GM19351 (cell line): ENCODE data around the gene LAMA1.

Experiments used
- ATAC-seq: cut with Tn5 transposase; IDR thresholded peaks from one replicate; pipeline ENCODE4 v1.9.1; 2021; ENCODE audit warnings: mild to moderate bottlenecking, moderate library complexity; ENCODE audit not compliant: unreplicated experiment

LAMA1 gene

GRCh38 chr18:7116001-7116730 lies 1.4 kb downstream of the LAMA1 start:
- no peak for ATAC-seq

- ATAC-seq, result no peak
Observed at GRCh38 chr18:7112936-7113335, 4.7 kb downstream of the LAMA1 start.

GRCh38 chr18:7111134-7111533 lies 6.5 kb downstream of the LAMA1 start:
- ATAC-seq, result no peak

DNA sequence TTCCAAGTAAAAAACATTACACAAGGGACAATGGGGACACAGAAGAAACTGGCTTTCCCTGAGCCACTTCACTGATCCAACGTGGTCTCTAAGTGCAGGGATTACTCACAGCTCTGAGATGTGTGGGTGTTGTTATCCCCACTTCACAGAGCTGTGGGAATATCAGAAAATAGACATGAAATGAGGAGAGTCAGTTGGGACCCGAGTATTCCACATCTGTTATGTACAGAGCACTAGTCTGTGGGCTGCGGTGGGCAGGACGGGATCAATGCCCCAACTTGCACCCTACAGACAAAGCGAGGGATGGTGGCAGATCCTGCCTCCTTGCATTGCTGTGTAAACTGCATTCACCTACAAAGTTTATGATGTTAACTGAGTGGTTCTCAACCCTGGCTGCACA lies 11.7 kb downstream of the LAMA1 start:
- no peak for ATAC-seq

GRCh38 chr18:7105268-7105667 lies 12.3 kb downstream of the LAMA1 start:
- ATAC-seq, result no peak

- no peak for ATAC-seq
Observed at GRCh38 chr18:7104649-7105048, 12.9 kb downstream of the LAMA1 start.

DNA sequence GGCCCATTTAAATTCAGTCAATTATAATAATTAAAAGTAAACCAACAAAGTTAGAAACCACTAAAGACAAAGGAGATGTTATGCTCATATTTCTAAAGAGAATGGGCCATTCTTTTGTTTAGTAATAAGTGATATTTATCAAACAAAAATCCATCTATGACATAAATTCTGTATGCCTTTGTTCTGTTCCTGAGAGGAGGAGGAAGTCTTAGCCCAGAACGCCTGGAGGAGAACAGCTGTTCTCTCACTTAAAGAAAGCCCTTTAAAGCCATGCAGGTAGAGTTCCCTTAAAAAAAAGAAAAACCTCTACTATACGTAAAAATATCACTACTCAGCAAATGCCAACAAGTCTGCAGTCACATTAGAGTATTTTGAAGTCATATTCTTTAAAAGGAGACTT lies 15.5 kb downstream of the LAMA1 start:
- no peak for ATAC-seq

DNA sequence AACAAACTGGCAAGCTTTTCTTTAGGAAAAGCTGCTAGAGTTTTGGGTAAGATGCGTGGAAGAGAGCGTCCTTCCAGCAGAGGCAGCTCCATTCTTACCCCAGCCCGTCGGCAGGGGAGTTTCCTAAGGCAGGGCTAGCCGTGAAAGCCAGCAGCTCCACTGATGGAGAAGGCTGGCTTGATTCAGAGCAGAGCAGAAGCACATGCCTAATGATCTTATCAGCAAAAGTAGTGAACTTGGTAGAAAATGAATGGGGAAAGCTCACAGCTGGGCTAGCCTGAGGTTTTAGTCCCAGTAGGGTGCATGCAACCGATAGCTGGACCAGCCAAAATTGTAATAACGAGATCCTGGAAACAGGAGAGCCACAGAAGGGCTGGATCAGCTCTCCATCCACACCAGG lies 20.8 kb downstream of the LAMA1 start:
- no peak for ATAC-seq

GRCh38 chr18:7094427-7094826 lies 23.2 kb downstream of the LAMA1 start:
- ATAC-seq, result no peak

GRCh38 chr18:7090771-7091170 lies 26.8 kb downstream of the LAMA1 start:
- ATAC-seq, result no peak

- ATAC-seq, result no peak
Observed at GRCh38 chr18:7089369-7089768, 28.2 kb downstream of the LAMA1 start.

DNA sequence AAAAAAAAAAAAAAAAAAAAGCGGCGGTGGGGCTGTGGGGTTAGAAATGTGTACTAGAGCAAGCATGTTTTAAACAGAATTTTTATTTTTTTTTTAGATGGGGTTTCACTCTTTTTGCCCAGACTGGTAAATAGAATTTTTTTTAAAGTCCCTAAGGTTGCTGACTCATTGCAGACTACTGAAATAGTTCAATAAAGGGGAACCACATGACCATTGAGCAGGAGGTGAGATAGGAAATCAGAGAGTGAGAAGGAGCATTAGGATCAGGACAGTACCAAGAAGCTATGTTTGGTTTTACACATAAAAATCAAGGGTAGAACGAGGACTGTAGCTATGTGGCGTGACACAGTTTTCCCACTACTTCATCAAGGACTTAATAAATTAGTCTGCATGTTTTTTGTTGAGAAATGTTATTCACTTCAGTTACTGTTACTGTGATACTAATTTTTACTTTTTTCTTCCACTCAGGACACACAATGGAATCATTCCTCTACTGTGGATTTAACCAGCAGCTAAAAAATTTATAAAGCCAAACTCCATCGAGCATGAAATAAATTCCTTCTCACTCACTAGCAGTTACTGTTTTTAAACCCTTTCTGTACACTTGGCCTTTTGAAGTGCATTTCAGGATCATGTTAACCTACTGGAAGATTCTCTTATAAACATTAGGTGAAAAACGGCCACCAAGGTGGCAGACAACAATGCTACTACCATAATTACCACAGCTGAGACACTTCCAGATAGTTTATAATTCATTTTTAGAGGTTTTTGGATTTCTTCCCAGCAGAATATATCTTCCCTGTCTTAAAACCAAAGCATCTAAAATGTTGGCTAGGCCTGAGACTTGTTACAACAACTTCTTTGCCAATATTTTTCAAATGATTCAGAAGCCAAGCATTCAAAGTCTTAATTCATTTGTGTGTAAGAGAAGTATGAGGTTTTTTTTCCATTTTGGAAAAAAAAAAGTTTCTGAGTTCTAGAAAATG lies 33.2 kb downstream of the LAMA1 start:
- no peak for ATAC-seq

GRCh38 chr18:7082671-7083070 lies 34.9 kb downstream of the LAMA1 start:
- no peak for ATAC-seq

DNA sequence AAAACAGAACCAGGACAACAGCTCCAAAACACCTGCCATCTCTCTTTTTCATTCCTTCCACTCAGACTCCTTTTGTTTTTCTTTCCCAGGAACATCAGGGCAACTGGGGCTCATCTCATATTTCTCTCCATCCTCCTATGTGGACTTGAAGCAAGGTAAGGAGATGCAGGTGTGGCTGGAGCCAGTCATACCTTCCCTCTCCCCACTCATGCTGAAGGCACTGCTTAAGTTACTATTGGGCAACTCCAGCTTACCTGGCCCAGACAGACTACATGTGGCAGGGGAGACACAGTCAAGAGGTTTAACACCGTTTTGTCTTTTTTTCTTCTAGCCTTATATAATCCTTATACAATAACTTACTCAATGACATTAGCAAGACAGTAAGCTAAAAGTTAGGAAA lies 38.4 kb downstream of the LAMA1 start:
- ATAC-seq, result no peak

DNA sequence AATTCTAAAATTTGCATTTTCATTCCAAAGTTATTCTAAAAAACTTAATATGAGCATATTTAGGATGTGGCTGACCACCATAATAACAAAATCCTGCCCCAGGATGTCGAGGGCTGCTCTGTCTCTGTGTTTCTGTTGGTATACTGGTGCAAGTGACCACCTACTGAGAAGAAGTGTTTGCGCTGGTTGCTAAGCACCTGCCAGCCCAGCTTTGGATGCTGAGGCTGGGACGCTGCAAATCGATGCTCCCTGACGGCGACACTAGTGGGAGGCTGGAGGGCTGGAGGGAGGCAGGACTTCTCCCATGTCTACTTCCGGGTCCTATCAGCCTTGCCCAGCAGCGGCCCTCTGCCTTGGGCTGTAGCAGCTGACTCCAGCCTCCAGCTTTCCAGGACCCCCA lies 45.0 kb downstream of the LAMA1 start:
- no peak for ATAC-seq

- ATAC-seq, result no peak
Observed at GRCh38 chr18:7071600-7071999, 46.0 kb downstream of the LAMA1 start.

GRCh38 chr18:7070466-7070865 lies 47.1 kb downstream of the LAMA1 start:
- ATAC-seq, result no peak

DNA sequence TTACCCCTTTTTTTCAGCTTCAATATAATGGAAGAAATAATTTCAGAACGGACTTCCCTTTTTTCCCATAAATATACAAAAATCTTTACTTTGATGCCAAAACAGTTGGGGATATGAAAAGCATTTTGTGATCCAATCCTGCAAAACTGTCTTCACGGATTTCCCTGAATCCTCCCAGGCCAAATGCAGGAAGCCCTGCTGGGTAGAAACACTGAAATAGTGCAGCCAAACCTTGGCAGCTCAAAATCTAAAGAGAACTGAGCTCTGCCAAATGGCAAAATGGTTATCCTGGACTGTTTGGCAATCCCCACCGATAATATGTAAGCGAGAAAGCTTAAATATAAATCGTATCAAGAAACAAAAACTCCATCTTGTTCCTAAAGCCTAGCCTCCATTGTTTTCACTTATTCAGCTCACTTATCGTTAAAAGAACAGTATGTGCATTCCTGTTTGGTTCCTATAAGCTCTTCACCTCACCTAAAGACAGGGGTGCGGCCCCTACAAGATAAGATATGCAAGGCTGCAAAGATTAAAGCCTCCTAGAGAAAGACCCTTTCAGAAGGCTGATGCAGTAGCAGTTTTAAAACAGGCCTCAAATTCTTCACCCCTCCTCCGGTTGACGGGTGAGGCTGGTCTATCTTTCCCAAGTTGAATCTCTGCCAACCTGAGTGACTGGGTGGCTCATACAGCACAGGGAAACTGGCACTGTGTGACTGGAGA lies 48.6 kb downstream of the LAMA1 start:
- ATAC-seq, result no peak

GRCh38 chr18:7066965-7067555 lies 50.5 kb downstream of the LAMA1 start:
- ATAC-seq, result no peak

DNA sequence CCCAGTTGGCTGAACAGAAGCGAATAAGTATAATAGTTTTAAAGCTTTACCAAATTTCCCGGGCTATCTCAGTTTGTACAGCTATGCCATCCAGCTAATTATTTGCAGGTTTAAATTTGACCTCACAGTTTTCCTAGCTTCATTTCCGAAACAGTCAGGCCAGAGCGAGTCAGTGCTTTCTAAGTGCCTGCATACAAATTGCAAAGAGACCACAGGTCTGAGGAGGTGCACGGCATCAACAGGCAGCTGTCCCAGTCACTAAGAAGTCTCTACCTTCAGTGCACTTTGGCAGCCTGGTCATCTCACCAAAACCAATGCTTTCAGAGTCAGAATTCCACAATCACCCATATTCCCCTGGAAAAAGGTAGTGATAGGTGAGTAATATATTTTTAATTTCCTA lies 51.9 kb downstream of the LAMA1 start:
- no peak for ATAC-seq

DNA sequence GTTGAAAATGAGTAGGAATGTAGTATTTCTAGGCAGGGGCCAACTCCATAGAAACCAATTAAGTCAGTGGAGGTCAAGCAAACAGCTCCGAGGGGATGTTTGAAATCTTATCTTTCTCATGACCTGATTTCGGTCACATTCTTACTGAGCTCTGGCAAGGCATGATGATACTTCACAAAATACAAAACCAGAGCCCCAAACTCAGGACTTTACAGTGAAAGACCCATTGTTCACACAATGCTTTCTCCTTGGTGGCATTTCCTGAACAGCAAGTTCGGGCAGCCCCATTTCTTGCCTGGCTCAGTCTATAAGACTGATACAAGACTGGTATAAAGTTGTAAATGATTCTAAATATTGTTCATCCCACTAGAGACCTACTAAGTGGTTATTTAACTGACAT lies 53.3 kb downstream of the LAMA1 start:
- no peak for ATAC-seq
